ENCODE data around the gene YJEFN3.

YJEFN3 gene, protein sequence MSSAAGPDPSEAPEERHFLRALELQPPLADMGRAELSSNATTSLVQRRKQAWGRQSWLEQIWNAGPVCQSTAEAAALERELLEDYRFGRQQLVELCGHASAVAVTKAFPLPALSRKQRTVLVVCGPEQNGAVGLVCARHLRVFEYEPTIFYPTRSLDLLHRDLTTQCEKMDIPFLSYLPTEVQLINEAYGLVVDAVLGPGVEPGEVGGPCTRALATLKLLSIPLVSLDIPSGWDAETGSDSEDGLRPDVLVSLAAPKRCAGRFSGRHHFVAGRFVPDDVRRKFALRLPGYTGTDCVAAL

DNA sequence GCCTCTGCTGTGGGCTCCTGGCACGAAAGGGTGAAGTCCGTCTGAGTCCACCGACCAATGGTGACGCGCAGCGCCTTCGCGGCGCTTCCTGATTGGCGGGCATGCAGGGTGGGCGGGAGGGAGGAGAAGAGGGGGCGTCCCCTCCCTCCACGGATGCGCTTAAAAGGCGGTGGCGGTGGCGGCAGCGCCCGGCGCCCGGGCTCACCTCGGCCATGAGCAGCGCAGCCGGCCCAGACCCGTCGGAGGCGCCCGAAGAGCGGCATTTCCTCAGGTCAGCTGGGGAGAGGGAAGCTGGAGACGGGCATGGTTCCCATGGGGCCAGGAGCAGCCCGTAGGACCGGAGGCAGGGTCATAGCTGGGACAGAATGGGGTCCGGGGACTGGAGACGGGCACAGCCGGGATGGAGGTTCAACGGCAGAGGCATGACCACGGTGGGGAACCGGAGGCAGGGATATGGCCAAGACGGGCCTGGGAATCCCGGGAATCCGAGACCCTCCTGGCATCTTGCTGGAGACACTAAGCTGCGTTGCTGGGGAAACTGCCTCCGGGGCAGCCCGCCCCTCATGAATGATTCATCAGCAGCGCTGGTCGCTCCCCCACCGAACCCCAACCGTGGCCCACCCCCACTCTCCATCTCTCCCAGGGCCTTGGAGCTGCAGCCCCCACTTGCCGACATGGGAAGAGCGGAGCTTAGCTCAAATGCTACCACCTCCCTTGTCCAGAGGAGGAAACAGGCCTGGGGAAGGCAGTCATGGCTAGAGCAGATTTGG is at the start of gene YJEFN3:
Gene YJEFN3, plus strand, starts transcription at position 191 of the 770 bp plus-strand sequence. Its CDS starts 22 bp downstream, at position 213.
- peak; percentile 63 for DNase-seq (ENCODE audit: low read depth)

DNA sequence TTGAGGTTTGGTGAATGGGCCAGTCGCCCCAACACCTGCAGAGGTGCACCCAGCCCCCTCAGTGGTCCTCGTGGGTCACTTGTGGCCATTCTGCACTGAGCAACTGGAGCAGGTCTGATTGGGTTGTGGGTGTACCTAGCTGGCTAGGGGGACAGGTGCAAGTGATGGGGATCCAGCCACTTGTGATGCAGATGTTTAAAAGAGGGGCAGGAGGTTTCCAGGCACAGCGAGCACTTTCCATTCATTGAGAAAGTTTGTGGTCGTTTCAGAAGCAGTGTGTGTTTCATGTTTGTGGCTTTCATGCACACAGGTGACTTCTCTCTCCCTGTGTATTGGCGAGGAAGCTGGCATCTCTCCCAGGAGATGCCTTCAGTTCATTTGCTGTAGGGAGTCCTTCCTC is 48.0 kb upstream of the YJEFN3 start:
- no peak for DNase-seq (ENCODE audit: low read depth)

DNA sequence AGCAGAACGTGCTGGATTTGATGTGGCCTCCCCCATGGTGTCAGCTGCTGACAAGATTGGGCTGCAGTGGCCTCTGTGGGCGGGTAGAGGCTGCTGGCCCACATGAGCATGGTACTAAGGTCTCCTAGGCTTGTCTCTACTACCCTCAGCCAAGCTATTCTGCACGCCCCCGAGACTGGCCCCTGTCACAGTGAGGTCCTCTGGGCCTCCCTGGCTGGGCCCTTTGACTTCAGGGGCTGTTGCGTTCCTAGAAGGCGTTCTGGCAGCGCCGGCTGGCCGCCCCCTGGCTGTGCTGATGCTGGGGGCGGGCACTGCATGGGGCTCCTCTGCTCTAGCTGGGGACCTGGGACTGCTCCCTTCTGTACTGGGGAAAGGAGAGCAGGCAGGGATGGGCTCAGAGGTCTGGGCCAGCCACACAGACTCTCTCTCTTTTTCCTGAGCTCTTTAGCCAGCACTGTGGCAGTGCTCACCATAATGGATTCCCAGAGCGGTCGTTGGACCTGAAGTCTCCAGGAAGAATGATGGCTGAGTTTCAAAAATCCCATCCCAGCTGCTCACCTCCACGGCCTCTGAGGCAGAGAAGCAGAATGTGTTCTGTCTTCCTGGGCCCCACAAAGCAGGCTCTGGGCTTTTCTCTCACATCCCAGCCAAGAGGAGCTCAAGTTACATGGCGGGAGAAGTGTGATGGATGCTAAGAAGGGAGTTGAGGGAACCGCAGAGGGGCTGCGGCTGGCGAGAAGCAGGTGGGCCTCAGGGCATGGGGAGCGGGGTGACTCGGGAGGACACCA is 45.7 kb upstream of the YJEFN3 start:
- no peak for DNase-seq (ENCODE audit: low read depth)

DNA sequence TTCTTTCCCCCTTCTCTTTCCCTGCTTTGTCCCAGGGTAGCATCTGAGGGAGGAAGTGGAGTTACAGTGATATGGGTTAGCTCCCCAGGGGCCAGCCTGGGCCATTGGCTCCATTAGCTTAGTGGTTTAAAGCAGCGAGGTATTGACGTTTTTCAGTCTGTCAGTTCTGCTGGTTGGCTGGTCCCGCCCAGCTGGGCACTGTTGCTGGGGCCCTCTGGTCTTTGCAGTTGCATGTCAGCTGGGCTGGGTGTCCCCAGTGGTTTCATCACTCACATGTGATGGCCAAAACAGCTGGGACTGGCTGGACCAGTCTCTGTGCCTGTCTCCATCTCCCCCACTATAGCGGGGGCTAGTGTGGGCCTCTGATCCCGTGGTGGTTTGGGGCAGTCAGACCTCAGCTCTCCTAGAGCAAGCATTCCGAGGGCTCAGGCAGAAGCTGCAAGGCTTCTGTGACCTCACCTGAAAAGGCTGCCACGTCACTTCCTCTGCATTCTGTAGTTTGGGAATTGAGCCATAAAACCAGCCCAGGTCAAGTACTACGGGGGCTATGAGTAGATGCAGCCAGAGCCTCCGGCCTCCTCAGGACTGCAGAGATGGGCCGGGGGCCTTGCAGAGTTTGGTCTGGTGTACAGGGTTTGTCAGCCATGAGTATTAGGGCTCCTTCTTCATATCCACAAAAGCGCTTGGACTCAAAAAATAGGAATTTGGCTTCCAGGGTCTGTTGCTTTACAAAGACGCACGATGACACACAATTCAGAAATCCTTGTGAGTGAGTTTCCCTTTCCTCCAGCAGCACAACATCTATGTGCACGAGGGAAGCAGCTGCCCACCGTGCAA is 43.3 kb upstream of the YJEFN3 start:
- DNase-seq (ENCODE audit: low read depth) = peak; percentile 48

DNA sequence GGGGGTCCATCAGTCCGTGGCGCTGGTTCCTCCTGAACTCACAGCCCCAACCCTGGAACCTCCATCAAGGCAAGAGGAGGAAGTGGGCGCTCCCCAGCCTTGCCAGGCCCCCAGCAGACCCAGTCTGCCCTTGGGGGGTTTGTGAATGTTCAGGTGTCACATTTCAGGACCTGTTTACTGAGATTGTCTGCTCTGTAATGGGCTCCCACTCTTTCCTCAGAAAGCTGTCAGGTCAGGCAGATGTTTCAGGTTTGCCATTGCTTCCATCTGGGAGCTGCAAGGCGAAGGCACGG is 42.8 kb upstream of the YJEFN3 start:
- DNase-seq (ENCODE audit: low read depth) = no peak

- DNase-seq (ENCODE audit: low read depth) = no peak
Measured at GRCh38 chr19:19486343-19487076, 42.2 kb upstream of the YJEFN3 start.

DNA sequence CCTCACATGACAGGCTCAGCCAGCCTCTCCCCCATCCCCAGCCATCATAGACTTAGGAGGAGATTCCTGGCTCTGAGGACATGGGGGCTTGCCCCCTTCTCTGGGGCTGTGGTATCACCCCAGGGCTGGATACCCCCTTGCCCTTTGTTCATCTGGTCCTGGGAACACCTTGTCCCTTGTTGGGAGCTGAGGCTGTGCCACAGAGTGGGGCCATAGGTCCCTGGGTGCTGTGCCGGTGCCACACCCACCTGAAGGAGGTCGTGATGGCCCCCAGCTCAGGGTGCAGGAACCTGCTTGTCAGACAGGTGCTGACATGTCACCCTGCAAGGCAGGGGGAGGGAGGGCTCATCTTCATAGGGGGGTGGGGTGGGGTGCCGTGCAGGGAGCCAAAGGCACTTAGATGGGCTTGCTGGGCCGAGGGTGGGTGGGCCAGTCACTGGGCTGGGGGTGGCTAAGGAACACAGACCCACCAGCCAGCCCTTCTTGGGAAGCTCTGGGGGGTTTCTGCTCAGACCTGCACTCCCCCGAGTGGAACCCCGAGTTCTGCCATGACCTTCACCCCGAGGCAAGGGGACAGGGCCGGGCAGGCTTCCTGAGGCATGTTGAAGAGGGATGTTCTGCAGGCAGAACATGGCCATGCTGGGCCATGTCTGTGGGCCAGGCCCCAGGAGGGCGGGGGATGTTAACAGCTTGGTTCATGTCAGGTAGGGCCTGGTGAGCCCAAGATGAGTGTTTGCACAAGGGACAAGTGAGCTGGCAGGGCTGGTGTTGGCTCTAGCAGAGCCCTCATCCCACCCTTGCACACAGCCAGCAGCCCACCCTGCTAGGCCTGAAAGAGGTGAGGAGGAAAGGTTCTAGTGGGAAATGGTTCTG is 41.4 kb upstream of the YJEFN3 start:
- DNase-seq (ENCODE audit: low read depth) = no peak

GRCh38 chr19:19487950-19488874 is 40.5 kb upstream of the YJEFN3 start:
- DNase-seq (ENCODE audit: low read depth) = peak; percentile 58

DNA sequence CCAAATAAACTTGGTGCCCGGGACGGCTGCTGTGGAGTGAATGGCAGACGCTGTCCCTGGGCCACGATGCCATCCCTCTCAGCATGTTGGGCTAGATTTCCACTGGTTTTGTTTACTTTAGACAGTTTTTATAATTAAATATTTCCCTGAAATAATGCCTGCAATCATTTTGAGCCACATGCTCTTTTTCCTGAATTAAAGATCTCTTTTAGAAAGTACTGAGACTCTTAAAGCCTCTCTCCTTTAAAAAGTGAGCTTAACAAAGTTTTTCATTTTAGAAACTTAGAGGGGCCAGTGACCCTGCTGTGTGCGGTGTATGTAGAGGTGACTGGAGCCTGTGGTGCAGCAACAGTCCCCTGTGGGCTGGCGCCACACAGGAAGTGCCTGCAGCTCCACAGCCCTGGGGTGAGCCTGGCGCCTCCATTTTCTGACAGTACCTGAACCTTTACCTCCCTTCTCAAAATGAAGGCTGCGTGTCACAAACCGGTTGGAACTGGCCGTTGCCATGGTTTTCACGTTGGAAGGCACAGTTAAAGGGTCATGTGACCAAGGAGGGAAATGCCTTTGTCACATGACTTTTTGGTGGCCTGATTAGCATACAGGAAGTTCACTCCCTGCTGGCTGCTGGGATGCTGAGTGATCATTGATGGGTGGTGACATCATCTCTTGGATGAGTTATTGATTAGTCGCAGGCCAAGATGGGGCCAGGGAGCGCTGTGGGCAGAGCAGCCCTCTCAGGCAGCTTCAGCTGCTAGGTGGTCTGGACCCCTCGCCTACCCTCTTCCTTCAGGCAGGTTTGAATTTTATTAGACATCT is 39.6 kb upstream of the YJEFN3 start:
- peak; percentile 87 for DNase-seq (ENCODE audit: low read depth)

DNA sequence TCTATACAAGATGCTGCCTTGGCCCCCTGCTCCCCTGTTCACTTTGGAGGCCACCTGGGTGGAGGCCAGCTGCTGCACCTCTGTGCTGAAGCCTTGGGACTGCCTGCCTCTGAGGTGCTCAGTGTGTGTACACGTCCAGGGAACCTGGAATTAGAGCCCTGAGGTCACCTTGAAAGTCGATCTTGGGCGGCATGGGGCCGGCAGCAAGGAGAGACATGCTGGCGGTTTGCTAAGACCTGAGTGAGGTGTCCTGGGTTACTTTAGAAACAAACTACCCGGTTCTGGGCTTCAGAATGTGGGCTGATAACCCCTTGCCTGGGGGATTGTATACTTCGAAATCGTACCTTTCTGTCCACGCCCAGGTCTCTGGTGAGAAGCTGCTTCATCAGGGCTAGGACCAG is 38.9 kb upstream of the YJEFN3 start:
- no peak for DNase-seq (ENCODE audit: low read depth)

DNA sequence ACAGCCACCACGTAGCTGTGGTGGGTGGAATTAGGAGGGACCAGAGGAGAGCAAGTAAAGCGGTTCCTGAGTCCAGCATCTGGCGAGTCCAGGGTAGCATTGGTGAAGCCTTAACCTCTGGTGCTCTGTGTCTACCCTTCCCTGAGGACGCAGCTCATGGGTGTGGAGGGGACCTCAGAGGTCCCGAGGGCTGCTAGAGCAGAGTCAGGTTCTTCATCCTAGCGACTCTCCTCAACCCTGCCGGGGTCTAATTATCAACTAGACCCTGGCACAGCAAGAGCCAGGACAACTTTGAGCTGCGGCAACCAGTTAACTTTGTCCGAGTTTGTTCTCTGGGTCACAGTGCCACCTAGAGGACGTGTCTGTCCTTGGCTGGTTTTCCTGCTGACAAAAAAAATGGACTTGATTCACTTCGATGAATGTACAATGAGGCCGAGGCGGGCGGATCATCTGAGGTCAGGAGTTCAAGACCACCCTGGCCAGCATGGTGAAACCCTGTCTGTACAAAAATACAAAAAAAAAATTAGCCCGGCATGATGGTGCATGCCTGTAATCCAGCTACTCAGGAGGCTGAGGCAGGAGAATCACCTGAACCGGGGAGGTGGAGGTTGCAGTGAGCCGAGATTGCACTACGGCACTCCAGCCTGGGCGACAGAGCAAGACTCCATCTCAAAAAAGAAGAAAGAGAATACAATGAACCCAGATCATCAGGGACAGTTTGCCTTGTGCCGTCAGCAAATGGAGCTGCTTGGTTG is 38.3 kb upstream of the YJEFN3 start:
- DNase-seq (ENCODE audit: low read depth) = peak; percentile 77

DNA sequence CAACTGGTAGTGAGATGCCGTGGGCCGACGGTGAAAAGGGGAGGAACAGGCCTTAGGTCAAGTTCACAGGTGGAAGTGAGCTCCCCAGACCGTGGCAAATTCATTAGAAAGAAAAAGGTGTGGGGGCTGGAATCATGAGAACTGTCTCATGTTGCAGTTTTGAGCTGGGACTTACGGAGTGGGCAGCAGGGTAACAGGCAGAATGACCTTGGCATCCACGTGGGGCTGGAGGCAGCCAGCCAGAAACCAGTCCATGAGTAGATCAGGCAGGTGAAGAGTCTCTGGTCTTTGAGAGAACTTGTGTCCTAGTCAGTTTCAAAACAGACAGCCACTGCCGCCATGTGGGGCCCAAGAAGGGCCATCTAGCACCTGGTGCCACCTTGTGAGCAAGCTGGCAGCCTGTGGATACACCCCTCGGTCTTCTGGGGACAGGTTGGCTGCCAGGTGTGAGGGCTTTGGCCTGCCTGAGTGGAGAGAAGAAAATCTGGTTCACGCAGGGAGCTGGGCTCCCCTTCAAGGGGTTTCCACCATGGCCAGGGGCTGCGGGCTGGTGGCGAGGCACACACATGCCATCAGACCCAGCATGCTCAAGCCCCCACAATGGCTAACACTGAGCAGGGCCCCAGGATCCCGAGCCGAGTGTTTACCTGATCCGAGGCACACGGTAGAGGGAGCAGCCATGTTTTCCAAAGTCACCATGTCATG is 37.2 kb upstream of the YJEFN3 start:
- no peak for DNase-seq (ENCODE audit: low read depth)

DNA sequence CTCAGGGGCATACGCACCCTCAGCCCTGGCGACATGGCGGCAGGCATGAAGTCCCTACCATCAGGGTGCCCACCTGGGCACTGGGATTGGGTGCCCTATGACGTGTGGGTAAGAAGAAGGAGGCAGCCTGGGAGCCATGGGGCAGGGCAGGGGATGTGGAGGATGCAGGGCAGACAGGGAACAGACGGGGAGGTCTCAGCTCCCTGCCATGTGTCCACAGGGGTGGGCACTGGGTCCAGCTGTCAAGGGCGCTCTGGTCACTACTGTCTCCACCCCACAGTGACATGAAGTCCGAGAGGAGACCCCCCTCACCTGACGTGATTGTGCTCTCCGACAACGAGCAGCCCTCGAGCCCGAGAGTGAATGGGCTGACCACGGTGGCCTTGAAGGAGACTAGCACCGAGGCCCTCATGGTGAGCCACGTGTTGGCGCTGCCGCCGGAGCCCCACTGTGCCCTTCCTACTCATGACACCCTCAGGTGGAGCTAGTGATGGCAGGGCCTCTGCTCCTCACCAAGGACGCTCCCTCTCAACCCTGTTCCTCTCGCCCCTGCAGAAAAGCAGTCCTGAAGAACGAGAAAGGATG is 36.6 kb upstream of the YJEFN3 start:
- DNase-seq (ENCODE audit: low read depth) = no peak

DNA sequence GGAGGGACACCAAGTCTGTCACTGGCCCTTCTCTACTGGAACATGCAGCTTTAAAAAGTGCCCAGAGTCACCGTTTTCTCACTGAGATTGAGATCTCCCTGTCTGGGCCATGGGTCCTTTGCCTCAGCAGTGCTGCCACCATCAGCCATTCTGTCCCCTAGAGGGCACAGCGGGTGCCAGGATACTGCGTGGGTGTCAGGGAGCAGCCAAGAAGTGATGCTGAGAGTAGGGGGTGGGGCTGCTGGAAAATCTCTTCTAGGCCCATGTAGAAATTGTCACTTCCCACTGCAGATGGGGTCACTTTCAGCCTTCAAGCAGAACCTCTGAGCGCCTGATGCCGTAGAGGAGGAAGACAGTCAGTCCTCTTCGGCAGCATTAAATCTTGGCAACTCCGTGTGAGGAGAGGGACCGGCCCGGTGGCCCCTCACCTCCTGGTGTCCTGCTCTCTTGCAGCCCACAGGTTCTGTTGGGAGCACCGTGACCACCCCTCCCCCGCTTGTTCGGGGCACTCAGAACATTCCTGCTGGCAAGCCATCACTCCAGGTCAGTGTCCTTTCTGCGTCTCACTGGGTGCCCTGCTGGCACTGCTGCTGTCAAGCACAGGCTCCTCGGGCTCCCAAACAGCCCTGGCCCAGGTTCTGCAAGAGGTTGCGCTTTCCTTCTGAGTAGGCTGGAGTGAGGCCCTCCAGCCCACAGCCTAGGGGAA is 34.7 kb upstream of the YJEFN3 start:
- DNase-seq (ENCODE audit: low read depth) = no peak

DNA sequence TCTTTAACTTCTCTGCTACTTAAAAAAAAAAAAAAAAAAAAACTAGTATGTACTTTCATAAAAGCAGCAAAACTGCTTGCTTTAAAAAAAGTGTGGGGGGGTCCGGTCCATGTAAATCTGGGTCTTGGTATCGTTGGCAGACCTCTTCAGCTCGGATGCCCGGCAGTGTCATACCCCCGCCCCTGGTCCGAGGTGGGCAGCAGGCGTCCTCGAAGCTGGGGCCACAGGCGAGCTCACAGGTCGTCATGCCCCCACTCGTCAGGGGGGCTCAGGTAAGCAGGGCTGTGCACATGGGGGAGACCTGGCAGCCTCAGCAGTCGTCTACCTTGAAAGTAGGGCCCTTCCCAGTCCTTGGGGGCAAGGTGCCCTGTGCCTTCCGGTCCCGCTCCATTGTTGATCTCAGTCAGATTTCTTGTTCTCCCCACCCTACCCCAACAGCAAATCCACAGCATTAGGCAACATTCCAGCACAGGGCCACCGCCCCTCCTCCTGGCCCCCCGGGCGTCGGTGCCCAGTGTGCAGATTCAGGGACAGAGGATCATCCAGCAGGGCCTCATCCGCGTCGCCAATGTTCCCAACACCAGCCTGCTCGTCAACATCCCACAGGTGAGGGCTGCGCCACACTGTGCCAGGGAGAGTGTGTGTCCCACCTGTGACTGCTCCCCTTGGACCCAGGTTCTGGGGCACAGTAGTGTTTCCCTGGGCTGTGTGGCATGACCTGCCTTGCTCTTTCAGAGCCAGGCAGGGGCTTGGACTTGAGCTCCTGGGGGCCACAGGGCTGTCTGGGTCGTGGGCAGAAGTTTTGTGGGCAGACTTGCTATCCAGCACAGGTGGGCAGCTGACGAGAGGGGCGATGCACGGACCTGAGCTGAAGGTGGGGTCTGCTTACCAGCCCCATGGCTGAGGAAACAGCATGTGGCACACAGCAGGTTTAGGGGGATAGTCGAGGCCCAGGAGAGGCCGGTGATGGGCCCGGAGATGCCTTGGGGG is 32.8 kb upstream of the YJEFN3 start:
- DNase-seq (ENCODE audit: low read depth) = no peak

Data from amniotic epithelial cell (primary cell).